ENCODE measurements around the gene ADCY2.
"Not testable (repeated sequence)": the region's sequence is repeated elsewhere in the genome, so short reads cannot be mapped to it uniquely, and the experiment has no call there.

ADCY2 gene

DNA sequence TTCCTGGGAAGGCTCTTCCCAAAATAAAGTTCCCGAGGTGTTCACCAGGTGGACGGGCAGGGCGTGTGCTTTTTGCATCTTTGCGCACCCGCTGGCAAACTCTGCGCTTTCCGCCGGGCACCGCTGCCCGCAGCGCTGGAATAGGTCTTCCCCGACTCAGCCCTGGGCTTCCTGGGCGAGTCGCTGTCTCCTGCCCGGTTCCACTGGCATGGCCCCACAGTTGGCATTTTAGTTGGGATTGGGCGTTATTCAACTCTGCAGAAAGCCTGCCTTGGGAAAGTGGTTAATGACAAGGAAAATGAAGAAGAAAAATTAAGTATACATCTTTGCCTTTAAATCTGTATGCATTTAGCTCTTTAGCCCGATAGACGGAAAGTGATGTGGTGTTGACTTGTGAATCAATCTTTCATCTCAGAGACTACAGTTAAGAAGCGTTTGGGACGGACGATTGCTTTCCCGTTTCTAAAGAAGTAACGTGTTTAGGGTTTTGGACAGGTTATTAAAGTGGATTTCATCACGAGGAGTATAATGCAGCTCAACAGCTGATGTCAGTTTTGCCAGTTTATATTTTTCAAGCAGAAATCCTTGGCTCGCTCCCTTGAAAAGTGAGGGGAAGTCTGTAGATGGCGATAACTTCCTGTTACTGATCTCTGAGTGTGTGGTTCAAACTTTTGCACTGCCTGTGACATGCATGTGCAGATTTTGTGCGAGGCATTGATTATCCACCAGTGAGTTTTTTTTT, 946 bp downstream of the ADCY2 start:
- no peak for DNase-seq

DNA sequence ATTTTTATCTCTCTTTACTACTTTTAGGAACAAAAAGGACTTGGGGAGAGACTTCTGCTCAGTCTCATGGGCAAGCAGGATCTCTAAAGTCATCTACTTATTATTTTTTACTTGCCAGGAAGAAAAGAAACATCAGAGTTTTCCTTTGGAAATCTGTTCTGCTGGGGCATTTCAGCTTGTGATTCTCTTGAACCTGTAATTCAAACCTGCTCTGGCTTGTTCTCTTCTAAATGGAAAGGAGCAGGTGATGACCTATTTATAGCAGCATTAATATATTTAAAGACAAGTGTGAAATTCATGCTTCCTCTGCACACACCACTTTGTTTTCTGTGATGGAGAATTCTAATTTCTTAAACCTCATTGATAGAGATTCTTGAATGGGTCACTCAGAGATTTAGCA, 2.0 kb downstream of the ADCY2 start:
- no peak for DNase-seq

DNA sequence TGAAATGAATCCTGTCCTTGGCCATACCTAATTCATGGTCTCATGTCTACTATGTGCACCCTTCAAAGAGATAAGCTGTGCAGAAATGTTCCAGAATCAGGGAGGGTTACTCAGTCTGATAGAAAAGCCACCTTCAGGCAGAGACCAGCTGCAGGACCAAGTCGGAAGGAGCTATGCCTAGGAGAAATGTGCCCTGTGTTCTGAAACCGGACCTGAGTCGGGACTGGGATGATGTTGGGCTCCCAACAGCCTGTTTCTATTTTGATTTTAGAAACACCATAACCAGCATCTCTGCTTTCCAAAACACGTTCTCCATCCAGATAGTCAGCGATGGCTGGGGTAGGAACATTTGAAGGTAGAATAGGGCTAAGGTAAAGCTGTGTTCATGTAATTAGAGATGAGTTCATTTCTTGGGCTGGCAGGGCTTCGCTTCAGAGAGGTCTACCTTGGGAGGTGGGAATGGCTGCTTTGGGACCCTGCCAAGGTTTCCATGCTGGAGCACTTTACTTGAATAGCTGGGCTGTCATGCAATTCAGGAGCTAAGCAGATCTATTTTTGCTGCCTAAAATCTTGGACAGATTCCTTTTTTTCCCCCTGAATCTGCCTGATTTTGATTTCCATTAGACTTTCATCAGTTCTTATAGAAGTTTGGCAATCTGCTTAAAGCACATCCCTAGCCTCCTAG, 2.8 kb downstream of the ADCY2 start:
- no peak for DNase-seq

DNA sequence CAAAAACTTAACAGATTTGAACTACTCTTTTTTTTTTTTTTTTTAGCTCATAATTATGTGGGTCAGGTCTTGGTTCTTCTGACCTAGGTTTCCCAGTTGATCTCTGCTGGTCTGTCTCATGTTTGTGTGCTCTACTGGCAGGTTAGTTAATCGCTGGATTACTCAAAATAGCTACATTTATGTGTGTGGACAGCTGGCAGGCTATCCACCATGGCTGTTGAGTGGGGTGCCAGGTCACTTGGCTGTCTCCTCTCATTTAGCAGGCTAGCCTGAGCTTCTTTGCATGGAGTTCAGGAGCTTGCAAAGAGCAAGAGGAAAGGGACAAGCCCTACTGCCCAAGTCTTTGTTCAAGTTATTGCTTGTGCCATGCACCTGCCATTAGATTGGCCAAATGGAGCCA, 9.3 kb downstream of the ADCY2 start:
- no peak for DNase-seq

DNA sequence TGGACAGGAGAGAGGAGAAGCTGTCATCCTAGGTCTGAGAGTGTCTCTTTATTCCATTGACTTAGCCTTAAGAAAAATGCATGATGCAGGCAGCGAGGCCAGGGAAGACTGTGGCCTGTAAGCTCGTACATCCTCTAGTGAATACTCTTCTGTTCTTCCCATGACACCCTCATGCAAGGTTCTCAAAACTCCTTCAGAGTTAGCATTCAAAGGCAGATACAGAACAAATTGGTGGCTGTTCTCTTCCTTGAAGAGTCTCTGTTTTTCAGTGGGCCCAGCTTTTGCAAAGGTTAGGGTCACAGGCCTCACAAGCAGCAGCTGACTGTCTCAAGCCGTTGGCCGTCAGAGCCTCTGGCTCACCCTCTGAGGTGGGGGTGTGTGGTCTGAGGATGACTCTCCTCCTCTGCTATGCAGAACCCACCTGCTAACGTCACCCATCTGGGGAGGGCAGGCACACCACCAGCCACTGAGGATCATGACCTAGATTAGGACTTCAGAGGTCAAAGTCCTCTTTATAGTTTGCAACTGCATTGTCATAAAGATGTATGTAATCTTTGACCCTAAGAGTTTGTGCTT, 15.1 kb downstream of the ADCY2 start:
- no peak for DNase-seq

DNA sequence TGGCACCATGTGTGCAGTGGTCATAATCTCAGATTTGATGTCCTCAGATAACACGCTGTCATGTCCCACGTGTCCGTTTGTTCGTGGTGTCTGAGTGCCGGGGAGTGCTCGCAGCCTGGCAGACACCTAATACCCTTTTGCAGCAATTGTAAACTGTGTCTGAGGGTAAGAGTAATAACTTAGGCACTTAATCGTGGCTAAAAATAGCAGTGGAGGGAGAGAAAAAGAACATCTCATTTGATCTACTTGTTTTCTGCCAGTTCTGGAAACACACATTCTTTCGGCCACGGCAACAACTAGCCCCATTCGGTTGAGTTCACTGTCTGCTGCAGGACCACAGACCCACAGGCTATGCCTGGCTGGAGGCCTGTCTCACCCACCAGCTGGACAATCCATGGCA, 16.5 kb downstream of the ADCY2 start:
- DNase-seq = no peak

DNA sequence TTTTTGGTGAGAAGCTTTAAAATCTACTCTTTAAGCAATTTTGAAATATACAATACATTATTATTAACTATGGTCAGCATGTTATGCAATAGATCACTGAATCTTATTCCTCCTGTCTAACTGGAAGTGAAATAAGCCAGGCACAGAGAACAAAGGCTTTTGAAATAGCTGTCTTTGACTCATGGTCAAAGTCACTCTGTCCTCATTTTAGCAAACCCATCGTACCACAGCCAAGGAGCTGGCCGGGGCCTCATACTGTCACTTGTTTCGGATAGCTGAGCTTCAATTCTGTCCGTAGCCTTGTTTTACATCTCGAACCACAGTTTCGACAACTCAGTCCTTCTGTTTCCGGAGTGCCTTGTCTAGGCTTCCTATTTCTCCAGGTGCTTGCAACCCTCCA, 19.2 kb downstream of the ADCY2 start:
- DNase-seq = no peak

DNA sequence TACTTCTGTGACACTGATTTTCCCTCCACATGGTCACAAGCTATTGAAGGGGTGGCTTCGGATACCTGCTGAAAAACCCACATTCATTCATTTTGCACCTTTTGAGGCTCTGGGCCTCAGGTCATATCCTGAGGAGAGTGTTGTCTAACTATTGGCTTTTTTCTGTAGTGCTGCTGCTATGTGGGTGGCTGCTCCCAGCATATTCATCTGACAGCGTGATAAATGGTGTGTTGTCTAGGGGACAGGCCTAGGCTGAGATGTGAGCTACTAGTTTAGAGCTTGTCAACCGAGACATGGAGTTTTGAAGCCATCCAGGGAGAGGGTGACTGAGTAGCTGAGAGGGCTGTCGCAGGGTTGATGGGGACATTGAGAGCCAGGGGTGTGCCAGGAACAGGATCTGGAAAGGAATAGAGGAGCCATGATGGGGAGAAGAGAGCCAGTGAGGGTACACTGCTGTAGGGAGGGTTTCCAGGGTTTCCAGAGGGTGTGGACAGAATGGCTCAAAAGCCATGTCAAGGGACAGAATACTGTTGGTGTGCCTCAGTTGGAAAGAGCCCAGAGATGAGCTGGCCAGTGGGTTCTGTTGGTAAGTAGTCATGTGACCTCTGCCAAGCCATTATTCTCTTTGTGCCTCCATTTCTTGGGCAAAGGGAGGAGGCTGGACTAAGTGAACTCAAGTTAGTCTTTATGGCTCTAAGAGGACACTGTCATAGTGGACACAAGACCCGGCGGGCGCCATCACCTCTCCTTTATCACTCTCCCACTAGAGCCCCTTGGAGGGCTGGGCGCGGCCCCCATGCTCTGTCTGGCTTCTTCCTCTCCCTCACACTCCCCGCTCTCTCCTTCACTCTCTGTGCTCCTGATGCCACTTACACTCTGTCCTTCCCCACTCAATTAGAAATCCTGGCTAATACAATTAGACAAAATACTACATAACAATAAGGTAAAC, 19.9 kb downstream of the ADCY2 start:
- no peak for DNase-seq

DNA sequence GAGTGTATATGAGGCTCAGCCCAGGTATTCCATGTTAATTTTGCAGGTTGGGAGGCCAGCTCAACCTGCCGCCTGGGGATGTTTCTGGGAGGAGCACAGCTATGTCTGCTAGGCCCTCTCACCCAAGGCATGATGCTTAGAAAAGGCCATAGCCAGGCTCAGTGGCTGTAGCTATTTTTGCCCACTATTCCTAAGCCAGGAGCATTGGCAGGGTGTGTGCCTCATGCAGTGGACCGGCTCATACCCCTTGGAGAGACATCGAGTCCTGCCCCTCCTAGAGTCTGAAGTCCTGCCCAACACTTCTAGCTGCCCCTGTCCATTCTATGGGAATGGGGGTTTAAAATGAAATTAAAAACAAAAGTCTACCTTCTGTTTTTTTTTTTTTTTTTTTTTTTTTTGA, 22.3 kb downstream of the ADCY2 start:
- DNase-seq = no peak

DNA sequence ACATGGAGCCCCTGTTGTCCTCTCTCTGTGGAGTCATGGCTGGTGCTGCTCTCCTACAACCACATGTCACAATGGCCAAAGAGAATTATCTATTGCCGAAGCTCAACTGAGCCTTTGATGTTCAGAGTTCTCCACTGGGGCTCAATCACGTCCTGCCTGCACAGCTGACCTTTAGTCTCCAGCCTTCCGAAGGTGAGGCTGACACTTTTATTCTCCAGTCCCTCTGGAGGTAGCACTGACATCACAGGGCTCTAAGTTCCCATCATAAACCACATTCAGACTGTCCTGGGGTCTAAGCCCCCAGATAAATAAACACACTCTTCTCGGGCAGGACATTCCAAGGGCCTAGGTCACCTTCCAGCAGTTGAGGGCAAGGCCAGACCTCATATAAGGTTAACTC, 23.4 kb downstream of the ADCY2 start:
- no peak for DNase-seq

DNA sequence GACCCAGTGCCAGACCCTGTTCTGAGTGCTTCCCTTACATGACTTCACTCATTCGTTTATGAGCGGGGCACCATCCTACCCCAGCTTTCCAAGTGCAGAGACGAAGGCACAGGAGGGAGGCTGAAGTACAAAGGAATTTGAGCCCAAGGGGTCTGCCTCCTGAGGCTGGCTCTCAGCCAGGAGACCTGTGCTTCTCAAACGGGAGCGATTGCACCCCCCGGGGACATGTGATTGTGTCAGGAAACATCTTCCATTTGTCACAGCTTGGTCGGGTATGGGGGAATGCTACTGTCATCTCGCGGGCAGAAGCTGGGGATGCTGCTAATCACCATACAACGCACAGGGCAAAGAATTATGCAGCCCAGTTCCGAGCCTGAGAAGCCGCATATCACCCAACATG, 23.9 kb downstream of the ADCY2 start:
- no peak for DNase-seq

DNA sequence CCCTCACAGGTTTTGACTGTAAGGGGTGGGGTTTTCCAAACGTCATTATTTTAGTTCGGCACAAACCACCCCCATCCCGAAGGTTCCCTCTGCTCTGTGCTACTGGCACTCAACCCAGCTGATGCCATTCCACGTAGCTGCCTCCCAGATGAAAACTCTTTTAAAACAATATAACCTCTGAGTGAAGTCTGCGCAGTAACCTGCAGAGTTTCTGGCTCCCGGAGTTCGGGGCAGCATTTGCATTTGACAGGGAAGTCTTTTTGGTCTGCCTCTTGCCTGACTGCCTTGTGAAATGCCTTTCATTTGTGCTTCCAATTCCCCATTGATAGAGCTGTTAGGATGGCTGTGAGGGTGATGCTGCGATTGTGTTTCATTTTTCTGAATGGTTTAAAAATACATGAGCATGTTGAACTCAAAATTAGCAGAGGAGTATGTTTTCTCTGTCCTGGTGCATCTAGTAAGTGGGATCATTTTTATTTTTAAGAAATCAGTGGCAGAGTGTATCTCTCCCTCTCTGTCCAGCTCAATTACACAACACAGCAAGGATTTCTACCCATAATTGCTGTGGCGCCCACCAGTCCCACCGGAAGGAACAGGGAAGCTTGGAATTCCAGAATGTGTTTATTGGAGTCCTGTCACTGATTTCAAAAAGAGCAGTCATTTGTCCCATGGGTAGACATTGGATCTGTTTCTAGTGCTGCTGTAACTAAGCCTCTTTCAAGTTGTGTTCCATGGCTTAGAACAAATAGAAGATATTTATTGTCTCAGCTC, 24.8 kb downstream of the ADCY2 start:
- no peak for DNase-seq

DNA sequence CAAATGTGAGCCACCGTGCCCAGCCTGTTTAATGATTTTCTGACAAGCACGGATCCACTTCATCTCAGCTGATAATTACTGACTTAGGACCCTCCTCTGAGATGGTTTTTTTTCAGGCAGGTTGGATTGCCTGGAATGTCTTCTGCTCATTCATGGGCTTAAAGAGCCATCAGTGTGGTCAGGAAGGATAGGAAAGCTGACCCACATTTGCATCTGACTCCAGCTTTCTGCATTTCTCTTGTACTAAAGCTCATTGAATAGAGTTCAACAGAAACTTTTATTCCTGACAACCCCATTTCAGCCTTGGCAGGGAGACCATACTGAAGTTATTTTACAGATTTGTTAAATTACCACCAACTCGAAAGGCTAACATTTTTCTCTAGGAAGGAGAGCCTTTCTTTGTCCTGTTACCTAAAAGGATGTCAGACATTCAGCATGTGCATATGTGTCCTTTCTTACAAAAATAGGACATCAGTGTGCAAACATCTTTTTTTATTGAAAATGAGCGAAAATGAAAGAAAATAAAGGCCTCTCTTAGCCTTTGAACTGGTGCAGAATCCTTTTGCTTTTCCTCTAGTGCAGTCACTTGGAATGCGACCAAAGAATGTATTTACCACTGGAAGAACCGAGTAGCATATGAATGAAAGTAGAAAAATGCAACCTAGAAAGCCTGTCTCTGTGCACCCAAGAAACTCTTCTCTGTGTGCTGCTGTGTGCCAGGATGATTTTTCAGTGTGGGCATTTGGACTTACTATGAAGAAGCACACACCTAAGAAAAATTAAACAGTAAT, 26.6 kb downstream of the ADCY2 start:
- DNase-seq = no peak

DNA sequence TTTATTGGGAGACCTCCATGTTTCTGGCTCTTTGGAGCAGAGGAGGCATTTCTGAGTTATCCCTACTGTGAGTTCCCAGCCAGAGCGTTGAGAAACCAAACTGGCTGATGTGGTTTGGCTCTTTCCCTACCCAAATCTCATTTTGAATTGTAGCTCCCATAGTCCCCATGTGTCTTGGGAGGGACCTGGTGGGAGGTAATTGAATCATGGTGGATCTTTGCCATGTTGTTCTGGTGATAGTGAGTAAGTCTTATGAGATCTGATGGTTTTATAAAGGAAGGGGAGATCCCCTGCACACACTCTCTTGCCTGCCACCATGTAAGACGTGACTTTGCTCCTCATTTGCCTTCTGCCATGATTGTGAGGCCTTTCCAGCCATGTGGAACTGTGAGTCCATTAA, 27.3 kb downstream of the ADCY2 start:
- DNase-seq = not testable (repeated sequence)

DNA sequence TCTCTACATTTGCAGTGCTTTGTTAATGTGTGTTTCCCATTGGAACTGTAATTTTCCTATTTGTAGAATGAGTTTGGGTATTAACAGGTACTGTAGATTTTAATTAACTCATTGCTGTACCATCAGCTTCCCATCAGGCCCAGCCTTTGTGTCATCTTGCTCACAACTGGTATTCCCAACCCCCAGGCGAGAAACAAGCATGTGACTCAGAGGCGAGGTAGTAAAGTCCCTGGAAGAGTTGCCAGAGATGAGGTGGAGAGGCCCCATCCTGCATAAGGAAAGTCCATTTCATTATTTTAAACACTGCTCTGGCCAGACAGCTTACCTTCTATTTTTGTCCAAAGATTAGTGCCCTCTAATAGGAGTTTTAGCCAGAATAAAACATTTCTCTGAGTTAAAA, 29.9 kb downstream of the ADCY2 start:
- no peak for DNase-seq

DNA sequence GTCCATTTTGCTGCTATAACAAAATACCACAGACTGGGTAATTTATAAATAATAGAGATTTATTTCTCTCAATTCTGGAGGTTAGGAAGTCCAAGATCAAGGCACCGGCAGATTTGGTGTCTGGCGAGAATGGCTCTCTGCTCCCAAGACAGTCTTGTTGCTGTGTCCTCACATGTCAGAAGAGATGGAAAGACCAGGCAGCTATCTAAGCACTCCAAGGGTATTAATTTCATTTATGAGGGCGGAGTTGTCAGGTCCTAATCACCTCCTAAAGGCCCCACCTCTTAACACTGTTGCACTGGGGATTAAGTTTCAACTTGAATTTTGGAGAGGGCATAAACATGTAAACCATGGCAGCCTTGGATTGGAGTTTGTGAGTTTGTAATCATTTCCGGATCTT, 30.3 kb downstream of the ADCY2 start:
- DNase-seq = no peak

DNA sequence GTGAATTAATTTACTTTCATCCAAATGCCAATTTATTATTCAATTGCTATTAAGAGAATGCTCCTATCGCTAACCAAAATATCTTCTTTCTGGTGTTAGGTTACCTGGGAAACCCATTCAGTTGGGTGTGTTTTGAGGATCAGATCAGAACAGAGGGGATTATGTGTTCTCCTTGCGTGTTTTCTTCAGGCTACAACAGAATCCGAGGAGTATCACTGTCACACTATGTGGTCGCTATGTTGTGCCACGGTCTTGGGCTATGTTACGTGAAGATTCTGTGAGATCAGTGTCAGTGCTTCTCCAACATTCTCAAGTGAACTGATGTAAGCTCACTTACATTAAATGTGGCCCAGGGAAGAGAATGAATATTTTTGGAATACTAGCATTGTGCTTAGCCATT, 39.0 kb downstream of the ADCY2 start:
- DNase-seq = no peak

DNA sequence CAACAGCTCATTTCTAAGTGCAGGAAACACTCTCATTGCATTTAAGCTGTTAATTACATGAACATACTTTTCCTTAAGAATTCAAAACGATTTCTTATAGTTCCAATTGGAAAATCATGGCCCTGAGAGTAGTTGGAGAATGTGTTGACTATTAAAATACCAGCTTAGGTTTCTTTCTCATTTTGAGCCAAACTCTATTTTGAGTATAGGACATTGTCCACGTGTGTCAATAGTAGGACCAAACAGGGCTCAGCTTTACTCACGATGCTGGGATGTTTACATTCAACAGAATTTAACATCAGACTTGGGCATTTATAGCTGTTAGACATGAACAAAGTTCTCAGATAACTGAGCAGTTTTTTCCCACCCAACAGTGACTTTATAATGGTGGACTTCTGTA, 39.6 kb downstream of the ADCY2 start:
- no peak for DNase-seq

DNA sequence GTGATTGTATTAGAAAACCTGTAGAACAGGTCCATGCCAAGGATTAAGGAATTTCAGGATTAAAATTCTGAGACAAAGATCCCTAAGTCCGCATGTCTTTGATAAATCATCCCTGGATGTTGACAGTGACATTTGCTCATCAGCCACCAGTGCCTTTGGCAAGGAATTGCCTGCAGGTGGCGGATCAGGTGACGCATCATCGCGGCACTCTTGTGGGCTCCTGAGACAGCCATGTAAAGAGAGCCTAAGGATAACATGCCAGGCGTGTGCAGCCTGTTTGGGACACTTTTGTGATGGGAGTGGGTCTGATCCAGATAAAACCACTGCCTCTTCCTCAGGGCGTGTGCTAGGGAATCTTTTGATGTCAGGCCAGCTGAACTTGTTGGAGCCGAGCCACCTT, 40.6 kb downstream of the ADCY2 start:
- DNase-seq = no peak

DNA sequence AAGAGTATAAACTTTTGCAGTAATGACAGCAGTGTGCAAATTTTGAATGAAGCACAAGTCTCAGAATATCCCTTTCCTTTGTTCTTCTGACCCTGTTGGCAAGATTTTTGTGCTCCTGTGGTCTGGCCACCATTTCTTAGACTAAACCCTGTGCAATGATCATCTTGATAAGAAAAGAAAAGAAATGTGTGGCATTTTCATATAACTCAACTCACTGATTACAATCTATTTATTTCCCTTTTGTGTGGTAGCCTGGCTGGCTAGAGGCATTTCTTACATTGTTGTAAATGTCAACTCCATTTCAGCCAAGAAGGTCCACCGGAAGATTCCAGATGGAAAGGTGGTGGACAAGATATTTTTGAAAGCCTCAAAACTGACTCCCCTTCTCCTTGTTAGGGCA, 41.9 kb downstream of the ADCY2 start:
- no peak for DNase-seq

DNA sequence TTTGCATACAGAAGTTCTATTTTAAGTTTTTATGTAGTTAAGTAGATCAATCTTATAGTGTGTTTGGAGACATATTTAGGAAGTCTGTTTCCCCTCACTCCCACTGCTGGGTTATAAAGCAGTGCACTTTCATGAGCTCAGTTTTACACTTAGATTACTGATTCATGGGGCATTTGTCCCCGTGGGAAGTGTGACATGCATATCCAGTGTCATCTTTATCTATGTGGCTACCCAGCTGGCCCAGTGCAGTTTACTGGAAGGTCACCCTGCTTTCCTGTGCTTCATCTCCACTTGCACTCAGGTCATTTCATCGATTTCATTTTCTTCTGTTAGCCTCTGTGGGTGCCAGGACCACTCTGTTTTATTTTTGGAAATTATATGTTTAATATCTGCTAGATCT, 49.1 kb downstream of the ADCY2 start:
- no peak for DNase-seq

DNA sequence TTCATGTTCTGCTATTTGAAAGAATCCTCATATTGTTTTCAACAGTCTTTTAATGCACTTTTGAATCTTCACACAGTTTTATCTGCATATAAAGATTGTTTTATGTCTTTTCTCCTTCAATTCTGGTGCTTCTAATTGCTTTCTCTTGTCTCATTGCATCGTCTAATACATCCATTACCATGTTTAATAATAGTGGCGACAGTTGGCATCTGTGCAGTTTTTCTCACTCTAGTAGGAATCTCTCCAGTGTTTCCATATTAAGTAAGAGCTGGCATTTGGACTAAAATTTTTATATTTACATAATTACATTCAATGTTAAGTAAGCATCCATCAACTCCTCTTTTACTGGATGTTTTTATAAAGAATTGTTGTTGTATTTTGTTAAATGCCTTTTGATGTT, 49.9 kb downstream of the ADCY2 start:
- DNase-seq = no peak

Measured in activated CD4-positive, alpha-beta T cell treated with anti-CD3 and anti-CD28 coated beads, Interleukin-2, amount 50 U/mL, for 16 hours (primary cell).